NCI-H226 (cell line): ENCODE measurements around the gene RCE1.

Experiments
- DNase-seq: peaks from one replicate; pipeline ENCODE4 v3.0.0-alpha.2; 2015

RCE1 gene

GRCh38 chr11:66891851-66892660 lies 48.8 kb downstream of the RCE1 start:
- DNase-seq: peak; percentile 77

DNA sequence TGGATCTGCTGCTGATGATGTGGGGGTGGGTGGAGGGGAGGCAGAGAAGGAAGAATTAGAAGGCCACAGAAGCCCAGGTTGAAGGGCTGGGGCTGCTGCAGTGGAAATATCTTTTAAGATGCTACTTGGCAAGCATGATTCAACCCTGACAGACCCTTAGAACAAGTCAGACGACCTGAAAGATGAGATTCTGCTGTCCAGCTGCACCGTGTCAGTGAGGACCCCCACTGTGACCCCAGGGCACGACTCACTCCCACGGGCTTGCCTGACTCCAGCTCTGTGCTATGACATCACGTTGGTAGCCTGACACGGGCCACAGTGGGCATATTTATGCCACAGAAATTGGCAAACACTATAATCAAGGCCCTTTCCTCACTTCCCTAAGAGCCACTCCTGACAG lies 49.7 kb downstream of the RCE1 start:
- no peak for DNase-seq

- no peak for DNase-seq
Observed at GRCh38 chr11:66894141-66894540, 50.9 kb downstream of the RCE1 start.
